Measurements from ENCODE around the gene PTGS1. TPM values are rescaled to one million over a fixed set of nuclear protein-coding genes. Genes with fewer than 3 reads are reported as not detected.

The PTGS1 gene
- total RNA-seq, 1 donor from 2014 or later, result 6.0 TPM

DNA sequence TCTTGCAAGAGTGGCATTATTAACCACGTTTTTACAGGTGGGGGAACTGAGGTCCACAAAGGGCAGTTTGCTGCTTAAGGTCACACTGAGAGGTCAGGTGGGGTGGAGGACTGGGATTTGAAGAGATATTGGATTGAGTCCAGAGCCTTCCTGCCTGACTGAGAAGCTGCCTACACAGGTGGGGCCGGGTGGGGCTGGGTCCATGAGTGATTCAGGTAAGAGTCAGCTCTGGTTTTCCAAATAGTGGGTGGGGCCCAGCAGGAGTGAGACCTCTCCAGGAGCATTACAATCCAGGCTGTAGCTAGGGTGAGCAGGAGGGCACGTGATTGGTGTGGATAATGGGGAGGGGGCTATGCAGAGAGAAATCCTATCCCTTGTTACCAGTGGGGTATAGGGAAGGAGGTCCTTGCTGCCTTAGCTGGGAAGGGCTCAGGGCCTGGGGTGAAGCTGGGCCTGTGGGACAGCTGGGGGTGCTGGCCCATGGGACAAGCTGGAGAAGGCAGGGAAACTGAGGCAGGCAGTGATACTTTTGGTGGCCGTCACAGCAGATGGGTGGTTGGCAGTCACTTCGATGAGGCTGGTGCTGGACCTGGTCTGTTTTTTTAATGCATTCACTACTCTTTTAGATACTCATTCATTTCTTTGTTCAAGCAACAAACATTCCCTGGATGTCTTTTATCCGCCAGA, 2.9 kb upstream of the PTGS1 start:
- DNase-seq (ENCODE audit: low spot score), result no peak
- intact Hi-C loops (cut with DNase I), result no loop called here
- ATAC-seq, result no peak

DNA sequence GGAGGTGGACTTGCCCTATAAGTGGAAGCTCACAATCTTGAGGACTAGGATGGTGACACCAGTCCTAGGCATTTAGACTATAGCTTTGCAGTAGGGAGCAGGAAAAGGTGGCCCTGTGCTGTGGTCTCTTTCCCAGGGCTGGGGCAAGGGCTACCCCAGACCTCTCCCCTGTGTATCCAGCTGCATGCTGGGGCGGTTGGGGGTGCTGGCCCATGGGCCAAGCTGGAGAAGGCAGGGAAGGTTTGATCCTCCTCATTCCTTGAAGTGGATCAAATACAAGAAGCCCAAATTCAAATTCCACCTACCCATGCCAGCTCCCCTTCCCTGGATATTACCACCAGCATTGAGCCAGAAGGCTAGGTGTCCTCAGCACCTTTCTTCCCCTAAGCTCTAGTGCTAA, 2.2 kb upstream of the PTGS1 start:
- ATAC-seq (no peak), DNase-seq (ENCODE audit: low spot score) (no peak)
- intact Hi-C loops (cut with DNase I), result no loop called here

DNA sequence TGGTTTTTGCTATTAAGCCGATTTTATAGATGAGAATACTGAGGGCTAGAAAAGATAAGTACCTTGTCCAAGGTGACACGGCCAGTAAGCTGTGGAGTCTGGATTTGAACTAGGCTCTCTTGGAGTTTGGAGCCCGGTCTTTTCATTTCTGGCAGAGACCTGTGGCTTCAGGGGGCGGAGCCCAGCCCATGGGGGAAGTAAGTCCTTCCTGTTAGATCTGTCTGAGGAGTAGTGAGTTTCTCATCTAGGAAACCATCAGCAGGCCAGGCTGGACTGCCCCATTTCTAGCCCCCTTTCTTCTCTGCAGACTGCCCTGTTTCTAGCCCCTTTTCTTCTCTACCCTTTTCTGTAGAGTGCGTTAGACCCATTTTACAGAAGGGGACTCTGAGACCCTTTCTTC, 521 bp upstream of the PTGS1 start:
- DNase-seq (ENCODE audit: low spot score) (no peak), ATAC-seq (peak; percentile 25)
- intact Hi-C loops (cut with DNase I), result no loop called here

- ATAC-seq (no peak), DNase-seq (ENCODE audit: low spot score) (no peak)
- intact Hi-C loops (cut with DNase I), result no loop called here
Measured at GRCh38 chr9:122371846-122372245, 1.0 kb downstream of the PTGS1 start.

DNA sequence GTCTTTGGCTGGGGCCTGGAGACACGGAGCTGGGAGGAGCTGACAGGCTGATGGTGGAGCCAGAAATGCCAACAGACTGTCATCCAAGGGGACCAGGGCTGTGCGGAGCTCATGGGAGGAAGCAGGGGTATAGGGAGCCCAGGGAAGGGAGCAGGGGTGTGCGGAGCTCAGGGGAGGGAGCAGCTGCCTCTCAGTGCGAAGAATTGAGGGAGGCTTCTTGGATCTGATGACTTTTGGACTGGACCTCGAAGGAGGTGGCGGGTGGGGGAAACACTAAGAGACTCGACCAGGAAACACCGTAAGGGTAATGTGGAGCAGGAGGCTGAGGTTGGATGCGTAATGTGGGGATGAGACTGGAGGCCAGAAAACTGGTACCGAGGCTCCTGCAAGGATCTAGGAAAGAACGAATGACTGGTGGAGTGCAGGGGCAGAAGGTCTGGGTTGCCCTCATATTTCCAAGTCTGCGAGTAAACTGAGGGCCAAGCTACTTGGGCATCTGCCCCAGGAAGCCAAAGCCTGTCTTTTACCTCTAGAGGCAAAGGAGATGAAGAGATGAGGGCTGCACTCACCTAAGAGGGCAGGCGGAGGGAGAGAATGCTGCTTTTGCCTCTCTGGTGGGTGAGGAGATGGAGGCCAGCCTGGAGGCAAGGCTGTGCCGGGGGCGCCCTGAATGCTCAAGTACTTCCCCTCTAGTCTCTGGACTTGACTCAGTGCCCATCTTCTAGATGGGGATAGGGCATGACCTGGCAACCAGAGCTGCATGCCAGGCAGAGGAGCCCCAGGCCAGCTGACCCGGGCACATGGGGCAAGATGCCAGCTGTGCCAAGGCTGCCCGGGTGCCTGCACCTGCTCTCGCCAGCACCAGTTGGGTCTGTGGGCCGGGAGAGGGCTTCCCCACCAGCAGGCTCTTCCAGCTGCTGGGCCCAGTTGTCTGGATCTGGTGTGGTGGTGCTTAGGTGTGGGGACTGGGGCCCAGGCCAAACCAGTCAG, 2.3 kb downstream of the PTGS1 start:
- intact Hi-C loops (cut with DNase I), result no loop called here
- no peak for ATAC-seq
- DNase-seq (ENCODE audit: low spot score), result no peak

- ATAC-seq (peak; percentile 93), DNase-seq (ENCODE audit: low spot score) (peak; percentile 79)
- intact Hi-C loops (cut with DNase I), result no loop called here
Measured at GRCh38 chr9:122374885-122375420, 4.1 kb downstream of the PTGS1 start.

- intact Hi-C loops (cut with DNase I), result no loop called here
- no peak for ATAC-seq
- no peak for DNase-seq (ENCODE audit: low spot score)
Measured at GRCh38 chr9:122376796-122377195, 6.0 kb downstream of the PTGS1 start.

DNA sequence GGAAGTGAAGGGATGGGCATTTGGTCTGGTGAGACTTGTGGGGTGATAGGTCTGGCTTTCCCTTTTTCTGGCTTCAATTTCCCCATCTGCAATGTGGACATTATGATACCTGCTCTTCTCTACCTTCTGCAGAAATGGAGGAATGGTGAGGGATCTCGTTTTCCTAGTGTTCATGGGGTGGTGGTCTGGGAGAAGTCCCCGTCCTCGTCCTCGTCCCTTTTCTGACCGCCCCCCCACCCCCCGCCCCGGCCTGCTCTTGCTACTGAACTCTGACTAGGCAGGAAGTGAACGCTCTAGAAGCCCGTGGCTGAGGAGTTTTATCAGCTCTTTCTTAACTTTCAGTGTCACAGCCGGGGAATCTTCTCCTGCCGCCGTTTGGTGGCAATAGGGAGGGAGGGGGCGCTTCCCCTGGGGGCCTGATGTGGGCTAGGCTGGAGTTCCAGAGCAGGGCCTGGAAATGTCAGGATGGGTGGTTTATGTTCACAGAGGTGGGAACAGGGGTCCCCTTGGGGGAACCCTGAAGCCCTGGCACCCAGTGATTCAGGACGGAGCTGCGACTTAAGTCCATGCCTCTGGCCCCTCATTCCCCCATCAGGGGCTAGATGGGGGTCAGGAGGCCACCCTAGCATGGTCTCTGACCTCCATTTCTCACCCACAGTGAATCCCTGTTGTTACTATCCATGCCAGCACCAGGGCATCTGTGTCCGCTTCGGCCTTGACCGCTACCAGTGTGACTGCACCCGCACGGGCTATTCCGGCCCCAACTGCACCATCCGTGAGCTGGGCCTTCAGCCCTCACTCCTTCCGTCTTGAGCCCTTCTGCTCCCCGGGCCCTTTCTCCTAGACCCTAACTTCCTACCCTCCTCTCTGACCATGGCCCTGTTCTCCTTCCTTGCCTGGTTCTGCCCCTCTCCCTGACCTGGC, 6.7 kb downstream of the PTGS1 start:
- intact Hi-C loops (cut with DNase I), result no loop called here
- DNase-seq (ENCODE audit: low spot score), result no peak
- ATAC-seq, result no peak

DNA sequence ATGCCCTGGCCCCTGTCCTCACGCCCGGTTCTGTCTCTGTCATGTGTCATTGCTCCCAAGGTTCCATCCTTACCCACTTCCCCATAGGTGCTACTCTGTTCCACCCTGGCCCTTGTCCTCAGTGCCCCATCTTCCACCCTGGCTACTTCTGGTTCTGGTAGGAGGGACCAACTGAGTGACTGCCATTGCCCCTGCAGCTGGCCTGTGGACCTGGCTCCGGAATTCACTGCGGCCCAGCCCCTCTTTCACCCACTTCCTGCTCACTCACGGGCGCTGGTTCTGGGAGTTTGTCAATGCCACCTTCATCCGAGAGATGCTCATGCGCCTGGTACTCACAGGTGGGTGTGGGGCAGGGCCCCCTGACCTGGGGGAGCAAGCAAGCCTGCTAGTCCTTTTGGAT, 7.4 kb downstream of the PTGS1 start:
- DNase-seq (ENCODE audit: low spot score) (no peak), ATAC-seq (no peak)
- intact Hi-C loops (cut with DNase I), result no loop called here

DNA sequence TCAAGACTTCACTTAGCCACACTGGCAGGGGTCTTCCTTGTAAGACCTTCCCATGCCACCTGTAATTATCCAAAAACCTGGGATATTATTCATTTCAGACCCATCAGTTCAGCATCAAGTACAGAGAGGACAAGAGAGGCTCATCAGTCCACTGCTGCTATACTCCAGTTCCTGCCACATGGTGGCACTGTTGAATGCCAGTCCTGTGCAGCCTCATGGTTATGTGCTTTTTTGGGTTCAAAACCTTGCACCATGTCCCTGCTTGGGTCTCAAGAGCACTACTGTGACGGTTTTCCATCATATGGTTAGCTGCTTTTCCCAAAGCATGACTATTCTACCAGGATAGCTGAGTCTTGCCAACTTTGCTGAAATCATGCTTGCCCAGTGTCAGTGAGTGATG, 8.5 kb downstream of the PTGS1 start:
- ATAC-seq (no peak), DNase-seq (ENCODE audit: low spot score) (no peak)
- intact Hi-C loops (cut with DNase I), result no loop called here

DNA sequence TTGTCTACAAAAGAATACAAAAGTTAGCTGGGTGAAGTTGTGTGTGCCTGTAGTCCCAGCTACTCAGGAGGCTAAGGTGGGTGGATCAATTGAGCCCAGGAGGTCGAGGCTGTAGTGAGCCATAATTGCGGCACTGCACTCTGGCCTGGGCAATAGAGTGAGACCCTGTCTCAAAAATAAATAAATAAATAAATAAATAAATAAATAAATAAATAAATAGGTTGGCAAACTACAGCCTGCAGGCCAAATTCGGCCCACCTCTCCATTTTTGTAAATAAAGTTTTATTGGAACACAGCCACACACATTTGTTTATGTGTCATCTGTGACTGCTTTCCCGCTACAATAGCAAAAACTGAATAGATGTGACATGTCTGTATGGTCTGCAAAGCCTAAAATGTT, 9.5 kb downstream of the PTGS1 start:
- ATAC-seq (no peak), DNase-seq (ENCODE audit: low spot score) (no peak)
- intact Hi-C loops (cut with DNase I), result no loop called here

DNA sequence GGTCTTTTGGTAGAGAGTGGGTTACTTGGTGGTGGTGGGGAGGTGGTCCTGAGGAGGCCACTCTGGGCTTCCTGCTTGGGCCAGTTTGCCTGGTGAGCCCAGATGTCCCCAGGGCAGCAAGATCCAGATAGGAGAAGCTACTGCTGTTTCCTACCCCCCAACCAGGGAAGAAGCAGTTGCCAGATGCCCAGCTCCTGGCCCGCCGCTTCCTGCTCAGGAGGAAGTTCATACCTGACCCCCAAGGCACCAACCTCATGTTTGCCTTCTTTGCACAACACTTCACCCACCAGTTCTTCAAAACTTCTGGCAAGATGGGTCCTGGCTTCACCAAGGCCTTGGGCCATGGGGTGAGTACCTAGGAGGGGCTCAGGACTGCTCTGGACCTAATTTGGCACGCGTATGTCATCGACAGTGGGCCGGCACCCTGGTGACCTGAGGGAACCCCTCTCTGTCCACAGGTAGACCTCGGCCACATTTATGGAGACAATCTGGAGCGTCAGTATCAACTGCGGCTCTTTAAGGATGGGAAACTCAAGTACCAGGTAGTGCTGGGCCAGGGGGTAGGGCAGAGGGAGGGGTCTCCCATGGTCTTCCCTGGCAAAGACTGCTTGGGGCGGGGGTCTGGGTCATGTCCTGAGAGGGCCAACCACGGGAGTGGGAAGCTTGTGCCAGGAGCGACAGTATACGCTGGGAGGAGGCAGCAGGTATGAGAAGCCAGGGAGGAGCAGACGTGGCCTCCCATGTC, 10.6 kb downstream of the PTGS1 start:
- ATAC-seq (no peak), DNase-seq (ENCODE audit: low spot score) (no peak)
- intact Hi-C loops (cut with DNase I), result no loop called here

GRCh38 chr9:122382901-122383850, 12.4 kb downstream of the PTGS1 start:
- DNase-seq (ENCODE audit: low spot score) (no peak), ATAC-seq (peak; percentile 80)
- intact Hi-C loops (cut with DNase I), result no loop called here

- no peak for ATAC-seq
- no peak for DNase-seq (ENCODE audit: low spot score)
- intact Hi-C loops (cut with DNase I), result no loop called here
Measured at GRCh38 chr9:122383992-122384461, 13.2 kb downstream of the PTGS1 start.

GRCh38 chr9:122386311-122386872, 15.6 kb downstream of the PTGS1 start:
- intact Hi-C loops (cut with DNase I), result no loop called here
- no peak for DNase-seq (ENCODE audit: low spot score)

GRCh38 chr9:122387536-122387935, 16.7 kb downstream of the PTGS1 start:
- DNase-seq (ENCODE audit: low spot score), result no peak
- no peak for ATAC-seq
- intact Hi-C loops (cut with DNase I), result no loop called here

More at GRCh38 chr9:122386311-122386872, 15.6 kb downstream of the PTGS1 start:
- ATAC-seq, result no peak

DNA sequence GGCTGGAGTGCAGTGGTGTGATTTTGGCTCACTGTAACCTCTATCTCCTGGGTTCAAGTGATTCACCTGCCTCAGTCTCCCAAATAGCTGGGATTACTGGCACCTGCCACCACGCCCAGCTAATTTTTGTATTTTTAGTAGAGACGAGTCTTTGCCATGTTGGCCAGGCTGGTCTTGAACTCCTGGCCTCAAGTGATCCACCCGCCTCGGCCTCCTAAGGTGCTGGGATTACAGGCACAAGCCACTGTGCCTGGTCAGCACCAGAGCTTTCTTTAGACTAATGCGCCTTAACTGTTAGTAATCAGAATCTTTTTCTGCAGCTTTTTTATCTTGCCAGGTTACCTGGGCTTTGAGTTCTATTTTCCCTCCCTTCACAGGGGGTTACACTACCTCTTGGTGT, 18.4 kb downstream of the PTGS1 start:
- ATAC-seq (no peak), DNase-seq (ENCODE audit: low spot score) (no peak)
- intact Hi-C loops (cut with DNase I), result no loop called here

Measured in sciatic nerve (tissue), 2 donors.